ENCODE measurements around the gene MEOX1. TPM values are rescaled to one million over a fixed set of nuclear protein-coding genes. Genes with fewer than 3 reads are reported as not detected.

MEOX1 gene
- total RNA-seq (2014; rRNA removed; shearing (Covaris generic)): 44.6 and 44.7 TPM in 2 replicates

- Histone ChIP-seq H3K4me1 (peaks cover 63% of the 10 kb centered on the region), H3K4me3 (peak within 1 kb of the TSS; percentile 59), H3K27me3 (no peaks in the 10 kb centered on the region), H3K36me3 (no peaks in the 10 kb centered on the region), H3K9me3 (replicated peaks) (no peaks in the 10 kb centered on the region), H3K27ac (peak within 1 kb of the TSS; percentile 97)
- DNase-seq: peak; percentile 91 to 97
These were observed at the start of gene MEOX1 for GRCh38 chr17:43661699-43662412. TSS of gene MEOX1 (minus strand) at chr17:43661922. CDS start at chr17:43661534, 388 bp downstream.

GRCh38 chr17:43710101-43710500, 48.4 kb upstream of the MEOX1 start:
- Histone ChIP-seq H3K4me1 (0 out of 2 replicates have a peak, but pooled peaks cover 3% of the 10 kb centered on the region), H3K4me3 (no peak overlapping the region), H3K27me3 (0 out of 2 replicates have a peak, but pooled peaks cover 5% of the 10 kb centered on the region), H3K27ac (no peak overlapping the region), H3K9me3 (replicated peaks) (no peaks in the 10 kb centered on the region), H3K36me3 (no peaks in the 10 kb centered on the region)
- DNase-seq: no peak

GRCh38 chr17:43709210-43709609, 47.5 kb upstream of the MEOX1 start:
- no peak overlapping the region for H3K4me3 ChIP-seq
- H3K4me1 ChIP-seq: 0 out of 2 replicates have a peak, but pooled peaks cover 2% of the 10 kb centered on the region
- H3K9me3 ChIP-seq (replicated peaks): no peaks in the 10 kb centered on the region
- no peaks in the 10 kb centered on the region for H3K36me3 ChIP-seq
- H3K27ac ChIP-seq: no peak overlapping the region
- H3K27me3 ChIP-seq: no peaks in the 10 kb centered on the region
- DNase-seq: no peak

DNA sequence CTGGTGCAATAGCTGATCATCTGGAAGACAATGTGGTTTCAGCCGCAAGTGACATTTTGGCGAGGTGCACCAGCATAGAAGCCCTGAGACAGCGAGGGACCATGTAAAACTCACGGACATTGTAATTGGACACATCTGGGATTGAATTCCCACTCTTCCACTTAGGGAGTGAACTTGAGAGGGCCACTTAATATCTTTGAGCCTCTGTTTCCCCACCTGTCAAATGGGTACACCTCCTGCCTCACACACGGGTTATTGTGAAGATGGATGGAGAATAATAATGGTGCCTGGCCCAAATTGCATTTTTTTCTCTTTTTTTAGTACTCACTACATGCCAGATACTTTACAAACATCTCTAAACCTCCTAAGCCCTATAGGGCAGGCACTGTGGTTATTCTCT, 45.5 kb upstream of the MEOX1 start:
- H3K36me3 ChIP-seq: no peaks in the 10 kb centered on the region
- H3K27me3 ChIP-seq: no peaks in the 10 kb centered on the region
- no peak overlapping the region for H3K27ac ChIP-seq
- DNase-seq: no peak
- no peaks in the 10 kb centered on the region for H3K9me3 ChIP-seq (replicated peaks)
- no peaks in the 10 kb centered on the region for H3K4me1 ChIP-seq
- no peak overlapping the region for H3K4me3 ChIP-seq

DNA sequence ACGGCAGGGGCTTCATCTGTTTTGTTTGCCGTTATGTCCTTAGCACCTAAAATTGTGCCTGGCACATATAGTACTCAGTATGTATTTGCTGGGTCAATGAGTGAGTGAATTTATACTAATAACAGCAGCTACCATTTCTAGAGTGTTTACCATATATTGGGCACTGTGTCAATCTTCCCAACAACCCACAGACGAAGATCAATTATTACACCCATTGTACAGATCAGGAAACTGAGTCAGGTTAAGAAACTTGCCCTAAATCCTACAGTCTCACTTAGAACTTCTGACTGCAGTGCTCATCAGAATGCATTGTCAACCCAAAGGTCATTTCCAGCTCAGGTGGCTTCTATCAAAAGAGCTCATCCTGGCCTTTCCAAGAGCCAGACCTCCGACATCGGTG, 44.5 kb upstream of the MEOX1 start:
- DNase-seq: no peak
- Histone ChIP-seq H3K4me3 (no peak overlapping the region), H3K4me1 (peaks cover 5% of the 10 kb centered on the region), H3K9me3 (replicated peaks) (no peaks in the 10 kb centered on the region), H3K27ac (no peak overlapping the region), H3K36me3 (no peaks in the 10 kb centered on the region), H3K27me3 (no peaks in the 10 kb centered on the region)

GRCh38 chr17:43703630-43704029, 41.9 kb upstream of the MEOX1 start:
- DNase-seq: no peak
- peaks cover 9% of the 10 kb centered on the region for H3K4me1 ChIP-seq
- no peak overlapping the region for H3K27ac ChIP-seq
- H3K27me3 ChIP-seq: no peaks in the 10 kb centered on the region
- H3K4me3 ChIP-seq: no peak overlapping the region
- H3K36me3 ChIP-seq: no peaks in the 10 kb centered on the region
- no peaks in the 10 kb centered on the region for H3K9me3 ChIP-seq (replicated peaks)

DNA sequence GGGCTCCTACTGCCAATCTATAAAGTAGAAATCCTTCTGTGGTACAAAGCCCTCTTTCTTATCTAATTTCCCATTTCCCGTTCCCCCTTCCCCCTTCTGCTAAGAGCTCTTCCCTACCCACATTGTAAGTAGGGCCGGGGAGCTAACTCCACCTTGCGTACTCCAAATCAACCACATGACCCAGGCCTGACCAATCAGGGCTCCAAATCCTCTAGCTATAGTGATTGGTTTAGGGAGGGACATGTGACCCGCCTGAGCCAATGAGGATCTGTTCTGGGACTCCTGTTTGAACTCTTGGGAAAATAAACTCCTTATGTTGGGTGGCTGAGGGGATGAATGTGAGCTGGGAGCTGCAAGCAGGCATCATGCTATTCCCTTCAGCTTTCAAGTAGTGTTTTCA, 40.9 kb upstream of the MEOX1 start:
- Histone ChIP-seq H3K36me3 (no peaks in the 10 kb centered on the region), H3K27ac (no peak overlapping the region), H3K4me3 (no peak overlapping the region), H3K9me3 (replicated peaks) (no peaks in the 10 kb centered on the region), H3K4me1 (peaks cover 9% of the 10 kb centered on the region), H3K27me3 (no peaks in the 10 kb centered on the region)
- peak; percentile 64 to 78 for DNase-seq

- peak; percentile 67 to 77 for DNase-seq
- Histone ChIP-seq H3K9me3 (replicated peaks) (no peaks in the 10 kb centered on the region), H3K4me3 (no peak overlapping the region), H3K4me1 (peaks cover 14% of the 10 kb centered on the region), H3K27me3 (no peaks in the 10 kb centered on the region; the same call in 1 of the 2 replicates), H3K36me3 (no peaks in the 10 kb centered on the region), H3K27ac (no peak overlapping the region)
These were observed 39.6 kb upstream of the MEOX1 start for GRCh38 chr17:43701318-43701743.

GRCh38 chr17:43699438-43699756, 37.7 kb upstream of the MEOX1 start:
- H3K9me3 ChIP-seq (replicated peaks): no peaks in the 10 kb centered on the region
- DNase-seq: no peak
- peaks cover 17% of the 10 kb centered on the region for H3K4me1 ChIP-seq
- no peaks in the 10 kb centered on the region; the same call in 1 of the 2 replicates for H3K27me3 ChIP-seq
- no peak overlapping the region for H3K4me3 ChIP-seq
- H3K36me3 ChIP-seq: no peaks in the 10 kb centered on the region
- H3K27ac ChIP-seq: no peak overlapping the region

DNA sequence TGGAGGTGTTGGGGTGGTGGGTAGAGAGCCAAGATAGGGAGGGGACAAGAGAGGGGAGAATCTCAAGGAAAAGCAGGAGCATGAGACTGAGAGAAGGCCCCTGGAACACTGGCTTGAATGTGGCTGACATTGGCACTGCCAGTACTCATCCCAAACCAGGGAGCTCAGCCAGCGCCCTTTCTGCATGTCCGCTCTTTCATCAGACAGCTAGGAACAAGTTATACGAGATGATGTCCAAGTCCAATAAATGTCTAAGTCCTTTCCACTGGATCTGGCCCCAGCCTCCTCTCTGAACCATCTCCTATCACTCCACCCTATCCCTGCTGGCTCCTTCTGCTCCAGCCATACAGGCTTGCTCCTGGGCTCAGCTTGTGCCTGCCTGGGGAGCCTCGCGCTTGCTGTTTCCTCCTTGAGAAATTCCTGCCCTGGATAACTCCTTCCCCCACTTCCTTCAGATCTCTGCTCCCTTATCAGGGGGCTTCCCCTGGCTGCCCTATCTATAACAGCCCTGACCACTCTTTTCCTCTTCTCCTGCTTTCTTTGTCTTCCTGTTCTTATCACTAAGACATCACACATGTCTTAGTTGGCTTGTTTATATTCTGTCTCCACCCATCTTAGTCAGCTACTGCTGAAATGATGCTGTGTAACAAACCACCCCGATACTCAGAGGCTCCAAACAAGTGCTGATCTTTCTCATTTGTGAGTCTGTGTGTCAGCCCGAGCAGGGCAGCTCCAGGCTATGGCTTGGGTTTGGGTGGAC, 37.1 kb upstream of the MEOX1 start:
- no peaks in the 10 kb centered on the region for H3K36me3 ChIP-seq
- H3K4me3 ChIP-seq: no peak overlapping the region
- H3K9me3 ChIP-seq (replicated peaks): no peaks in the 10 kb centered on the region
- no peaks in the 10 kb centered on the region; the same call in 1 of the 2 replicates for H3K27me3 ChIP-seq
- H3K4me1 ChIP-seq: peaks cover 17% of the 10 kb centered on the region
- no peak for DNase-seq
- no peak overlapping the region for H3K27ac ChIP-seq

GRCh38 chr17:43697937-43698336, 36.2 kb upstream of the MEOX1 start:
- no peak for DNase-seq
- Histone ChIP-seq H3K4me3 (no peak overlapping the region), H3K36me3 (no peaks in the 10 kb centered on the region), H3K4me1 (peaks cover 17% of the 10 kb centered on the region), H3K27me3 (no peaks in the 10 kb centered on the region; the same call in 1 of the 2 replicates), H3K9me3 (replicated peaks) (no peaks in the 10 kb centered on the region), H3K27ac (no peak overlapping the region)

- no peak for DNase-seq
- Histone ChIP-seq H3K4me1 (peaks cover 17% of the 10 kb centered on the region), H3K27ac (no peak overlapping the region), H3K36me3 (no peaks in the 10 kb centered on the region), H3K27me3 (no peaks in the 10 kb centered on the region; the same call in 1 of the 2 replicates), H3K9me3 (replicated peaks) (no peaks in the 10 kb centered on the region), H3K4me3 (no peak overlapping the region)
These were observed 35.2 kb upstream of the MEOX1 start for GRCh38 chr17:43696891-43697290.

- Histone ChIP-seq H3K27me3 (peaks cover 4% of the 10 kb centered on the region; the same call in 1 of the 2 replicates), H3K9me3 (replicated peaks) (no peaks in the 10 kb centered on the region), H3K36me3 (no peaks in the 10 kb centered on the region), H3K4me1 (peaks cover 12% of the 10 kb centered on the region), H3K4me3 (no peak overlapping the region), H3K27ac (no peak overlapping the region)
- peak in 1 of 2 experiments; percentile 24 for DNase-seq
These were observed 34.5 kb upstream of the MEOX1 start for GRCh38 chr17:43695970-43696865.

- H3K27ac ChIP-seq: no peak overlapping the region
- H3K9me3 ChIP-seq (replicated peaks): no peaks in the 10 kb centered on the region
- no peak overlapping the region for H3K4me3 ChIP-seq
- no peaks in the 10 kb centered on the region for H3K36me3 ChIP-seq
- H3K27me3 ChIP-seq: peaks cover 4% of the 10 kb centered on the region; the same call in 1 of the 2 replicates
- H3K4me1 ChIP-seq: peaks cover 8% of the 10 kb centered on the region
- DNase-seq: peak; percentile 81 to 91
These were observed 32.6 kb upstream of the MEOX1 start for GRCh38 chr17:43694081-43694870.

Measured in SJCRH30 (cell line).